ENCODE results near the gene S100A13. TPM values are rescaled to one million over a fixed set of nuclear protein-coding genes. Genes with fewer than 3 reads are reported as not detected.

The S100A13 gene
- total RNA-seq, 1 donor from 2014 or later: 33.7 TPM

- H3K9me3 Mint-ChIP-seq: peaks cover 3% of the 10 kb centered on the region
- peaks cover 41% of the 10 kb centered on the region for H3K4me1 Mint-ChIP-seq
- no peaks in the 10 kb centered on the region for H3K27me3 Mint-ChIP-seq (ENCODE audit: low read depth)
- H3K36me3 Mint-ChIP-seq (ENCODE audit: low read depth): peaks cover 20% of the 10 kb centered on the region
- TF ChIP-seq CTCF (conservative IDR thresholded peaks at IDR 0.05): no peak
- H3K27ac Mint-ChIP-seq (ENCODE audit: unreplicated experiment): peak within 1 kb of the TSS; percentile 100
- DNase-seq (ENCODE audit: low read depth, low spot score): peak; percentile 98
- peak within 1 kb of the TSS; percentile 99 for H3K4me3 Mint-ChIP-seq
Observed at GRCh38 chr1:153633754-153634665, 6.7 kb upstream of the S100A13 start, which contains the start of gene CHTOP. Gene CHTOP, plus strand, starts transcription at chr1:153634066. Its CDS starts 2,523 bp downstream, at chr1:153636589.

- no peak for TF ChIP-seq CTCF (conservative IDR thresholded peaks at IDR 0.05)
- H3K4me1 Mint-ChIP-seq: peaks cover 41% of the 10 kb centered on the region
- H3K27ac Mint-ChIP-seq (ENCODE audit: unreplicated experiment): peak overlapping the region; percentile 100
Observed at GRCh38 chr1:153633161-153633753, 6.0 kb upstream of the S100A13 start.

GRCh38 chr1:153631047-153632022 is 4.0 kb upstream of the S100A13 start:
- Mint-ChIP-seq H3K27ac (ENCODE audit: unreplicated experiment) (no peak overlapping the region), H3K36me3 (ENCODE audit: low read depth) (peaks cover 10% of the 10 kb centered on the region), H3K27me3 (ENCODE audit: low read depth) (no peaks in the 10 kb centered on the region), H3K4me1 (peaks cover 46% of the 10 kb centered on the region), H3K4me3 (peak overlapping the region; percentile 43), H3K9me3 (peaks cover 3% of the 10 kb centered on the region)
- no peak for DNase-seq (ENCODE audit: low read depth, low spot score)
- TF ChIP-seq CTCF (conservative IDR thresholded peaks at IDR 0.05): no peak

More at GRCh38 chr1:153633161-153633753, 6.0 kb upstream of the S100A13 start:
- Mint-ChIP-seq H3K36me3 (ENCODE audit: low read depth) (peaks cover 20% of the 10 kb centered on the region), H3K4me3 (peak overlapping the region; percentile 99), H3K27me3 (ENCODE audit: low read depth) (no peaks in the 10 kb centered on the region), H3K9me3 (peaks cover 3% of the 10 kb centered on the region)
- DNase-seq (ENCODE audit: low read depth, low spot score): no peak

GRCh38 chr1:153630384-153630783 is 3.1 kb upstream of the S100A13 start:
- Mint-ChIP-seq H3K27me3 (ENCODE audit: low read depth) (no peaks in the 10 kb centered on the region), H3K4me3 (peak overlapping the region; percentile 56), H3K4me1 (peaks cover 49% of the 10 kb centered on the region), H3K36me3 (ENCODE audit: low read depth) (peaks cover 10% of the 10 kb centered on the region), H3K9me3 (peaks cover 3% of the 10 kb centered on the region), H3K27ac (ENCODE audit: unreplicated experiment) (no peak overlapping the region)
- no peak for TF ChIP-seq CTCF (conservative IDR thresholded peaks at IDR 0.05)
- no peak for DNase-seq (ENCODE audit: low read depth, low spot score)

GRCh38 chr1:153629971-153630370 is 2.7 kb upstream of the S100A13 start:
- no peaks in the 10 kb centered on the region for H3K27me3 Mint-ChIP-seq (ENCODE audit: low read depth)
- H3K9me3 Mint-ChIP-seq: peaks cover 3% of the 10 kb centered on the region
- TF ChIP-seq CTCF (conservative IDR thresholded peaks at IDR 0.05): no peak
- peaks cover 10% of the 10 kb centered on the region for H3K36me3 Mint-ChIP-seq (ENCODE audit: low read depth)
- DNase-seq (ENCODE audit: low read depth, low spot score): no peak
- H3K4me1 Mint-ChIP-seq: peaks cover 46% of the 10 kb centered on the region
- H3K27ac Mint-ChIP-seq (ENCODE audit: unreplicated experiment): no peak overlapping the region
- H3K4me3 Mint-ChIP-seq: peak overlapping the region; percentile 56

Measured in neural crest cell (in vitro differentiated cells).